ENCODE results near the gene RNASET2.
"Not testable (repeated sequence)": the region's sequence is repeated elsewhere in the genome, so short reads cannot be mapped to it uniquely, and the experiment has no call there.

The RNASET2 gene

DNA sequence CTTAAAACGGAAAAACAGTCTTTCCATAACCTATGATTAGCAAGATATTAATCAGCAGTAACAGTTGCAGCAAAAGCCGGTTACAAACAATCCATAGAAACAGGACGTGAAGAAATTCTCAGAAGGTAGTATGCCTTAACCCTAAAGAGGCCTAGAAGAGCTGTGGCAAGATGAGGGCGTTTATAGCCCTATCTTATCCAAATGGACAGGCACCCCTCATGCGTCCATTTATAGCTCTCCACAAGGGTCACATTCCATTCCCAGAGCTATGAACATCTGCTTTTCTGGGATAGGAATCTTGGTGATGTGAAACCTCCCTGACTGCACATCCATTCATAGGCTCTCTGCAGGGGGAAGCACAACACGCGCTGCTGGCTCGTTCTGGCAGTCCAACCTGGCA lies 40.9 kb downstream of the RNASET2 start:
- H3K27me3 ChIP-seq (ENCODE audit: control insufficient read depth in 1 of 2, insufficient read depth in 2 of 2, low read length in 2 of 2); H3K9ac ChIP-seq (ENCODE audit: low read depth in 1 of 2, low read length in 2 of 2); H3K4me3 ChIP-seq (ENCODE audit: low read depth in 1 of 2, low read length in 2 of 2); H3K9me3 ChIP-seq (ENCODE audit: control insufficient read depth in 1 of 2, low read length in 2 of 2); H3K36me3 ChIP-seq (ENCODE audit: control insufficient read depth in 1 of 2, insufficient read depth in 2 of 2, low read length in 2 of 2); H3K27ac ChIP-seq (ENCODE audit: low read depth, low read length); H3K4me1 ChIP-seq (ENCODE audit: control insufficient read depth in 1 of 2, insufficient read depth in 2 of 2, low read length in 2 of 2): not testable (repeated sequence)

- H3K9ac ChIP-seq (ENCODE audit: low read depth in 1 of 2, low read length in 2 of 2) = not testable (repeated sequence)
Measured at GRCh38 chr6:166914952-166915351, 41.4 kb downstream of the RNASET2 start.

GRCh38 chr6:166911248-166911677 lies 45.1 kb downstream of the RNASET2 start:
- H3K9me3 ChIP-seq (ENCODE audit: control insufficient read depth in 1 of 2, low read length in 2 of 2) = no peaks in the 10 kb centered on the region
- no peak overlapping the region for H3K4me3 ChIP-seq (ENCODE audit: low read depth in 1 of 2, low read length in 2 of 2)
- no peak overlapping the region for H3K9ac ChIP-seq (ENCODE audit: low read depth in 1 of 2, low read length in 2 of 2)
- H3K27ac ChIP-seq (ENCODE audit: low read depth, low read length) = no peak overlapping the region
- no peaks in the 10 kb centered on the region for H3K27me3 ChIP-seq (ENCODE audit: control insufficient read depth in 1 of 2, insufficient read depth in 2 of 2, low read length in 2 of 2)
- H3K36me3 ChIP-seq (ENCODE audit: control insufficient read depth in 1 of 2, insufficient read depth in 2 of 2, low read length in 2 of 2) = peaks cover 0 to 7% of the 10 kb centered on the region in 2 donors
- H3K4me1 ChIP-seq (ENCODE audit: control insufficient read depth in 1 of 2, insufficient read depth in 2 of 2, low read length in 2 of 2) = peaks cover 0 to 7% of the 10 kb centered on the region in 2 donors

More at GRCh38 chr6:166914952-166915351, 41.4 kb downstream of the RNASET2 start:
- H3K4me1 ChIP-seq (ENCODE audit: control insufficient read depth in 1 of 2, insufficient read depth in 2 of 2, low read length in 2 of 2); H3K36me3 ChIP-seq (ENCODE audit: control insufficient read depth in 1 of 2, insufficient read depth in 2 of 2, low read length in 2 of 2); H3K4me3 ChIP-seq (ENCODE audit: low read depth in 1 of 2, low read length in 2 of 2); H3K9me3 ChIP-seq (ENCODE audit: control insufficient read depth in 1 of 2, low read length in 2 of 2); H3K27ac ChIP-seq (ENCODE audit: low read depth, low read length); H3K27me3 ChIP-seq (ENCODE audit: control insufficient read depth in 1 of 2, insufficient read depth in 2 of 2, low read length in 2 of 2): not testable (repeated sequence)

DNA sequence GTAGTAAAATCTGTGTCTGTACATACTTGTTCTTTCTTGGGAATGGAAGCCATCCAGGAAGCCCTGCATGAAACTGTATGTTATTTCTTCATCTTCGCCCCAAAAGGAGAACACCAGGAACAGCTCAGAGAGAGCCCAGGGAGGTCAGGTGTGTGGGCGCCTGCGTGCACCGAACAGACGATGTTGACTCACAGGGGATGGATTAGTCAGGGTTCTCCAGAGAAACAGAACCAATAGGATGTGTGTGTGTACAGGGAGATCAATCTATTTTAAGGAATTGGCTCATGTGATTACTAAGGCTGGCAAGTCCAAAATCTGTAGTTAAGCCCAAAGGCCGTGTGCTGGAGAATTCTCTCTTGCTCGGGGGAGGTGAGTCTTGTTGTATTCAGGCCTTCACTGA lies 45.7 kb downstream of the RNASET2 start:
- Histone ChIP-seq H3K4me1 (ENCODE audit: control insufficient read depth in 1 of 2, insufficient read depth in 2 of 2, low read length in 2 of 2) (peaks cover 0 to 7% of the 10 kb centered on the region in 2 donors), H3K27ac (ENCODE audit: low read depth, low read length) (no peak overlapping the region), H3K4me3 (ENCODE audit: low read depth in 1 of 2, low read length in 2 of 2) (no peak overlapping the region), H3K9ac (ENCODE audit: low read depth in 1 of 2, low read length in 2 of 2) (no peak overlapping the region), H3K9me3 (ENCODE audit: control insufficient read depth in 1 of 2, low read length in 2 of 2) (no peaks in the 10 kb centered on the region), H3K27me3 (ENCODE audit: control insufficient read depth in 1 of 2, insufficient read depth in 2 of 2, low read length in 2 of 2) (no peaks in the 10 kb centered on the region), H3K36me3 (ENCODE audit: control insufficient read depth in 1 of 2, insufficient read depth in 2 of 2, low read length in 2 of 2) (peaks cover 0 to 7% of the 10 kb centered on the region in 2 donors)

GRCh38 chr6:166908811-166909210 lies 47.5 kb downstream of the RNASET2 start:
- Histone ChIP-seq H3K9ac (ENCODE audit: low read depth in 1 of 2, low read length in 2 of 2) (no peak overlapping the region), H3K9me3 (ENCODE audit: control insufficient read depth in 1 of 2, low read length in 2 of 2) (no peaks in the 10 kb centered on the region), H3K36me3 (ENCODE audit: control insufficient read depth in 1 of 2, insufficient read depth in 2 of 2, low read length in 2 of 2) (peaks cover 0 to 7% of the 10 kb centered on the region in 2 donors), H3K27ac (ENCODE audit: low read depth, low read length) (no peak overlapping the region), H3K27me3 (ENCODE audit: control insufficient read depth in 1 of 2, insufficient read depth in 2 of 2, low read length in 2 of 2) (no peaks in the 10 kb centered on the region), H3K4me3 (ENCODE audit: low read depth in 1 of 2, low read length in 2 of 2) (no peak overlapping the region), H3K4me1 (ENCODE audit: control insufficient read depth in 1 of 2, insufficient read depth in 2 of 2, low read length in 2 of 2) (peaks cover 0 to 7% of the 10 kb centered on the region in 2 donors)

DNA sequence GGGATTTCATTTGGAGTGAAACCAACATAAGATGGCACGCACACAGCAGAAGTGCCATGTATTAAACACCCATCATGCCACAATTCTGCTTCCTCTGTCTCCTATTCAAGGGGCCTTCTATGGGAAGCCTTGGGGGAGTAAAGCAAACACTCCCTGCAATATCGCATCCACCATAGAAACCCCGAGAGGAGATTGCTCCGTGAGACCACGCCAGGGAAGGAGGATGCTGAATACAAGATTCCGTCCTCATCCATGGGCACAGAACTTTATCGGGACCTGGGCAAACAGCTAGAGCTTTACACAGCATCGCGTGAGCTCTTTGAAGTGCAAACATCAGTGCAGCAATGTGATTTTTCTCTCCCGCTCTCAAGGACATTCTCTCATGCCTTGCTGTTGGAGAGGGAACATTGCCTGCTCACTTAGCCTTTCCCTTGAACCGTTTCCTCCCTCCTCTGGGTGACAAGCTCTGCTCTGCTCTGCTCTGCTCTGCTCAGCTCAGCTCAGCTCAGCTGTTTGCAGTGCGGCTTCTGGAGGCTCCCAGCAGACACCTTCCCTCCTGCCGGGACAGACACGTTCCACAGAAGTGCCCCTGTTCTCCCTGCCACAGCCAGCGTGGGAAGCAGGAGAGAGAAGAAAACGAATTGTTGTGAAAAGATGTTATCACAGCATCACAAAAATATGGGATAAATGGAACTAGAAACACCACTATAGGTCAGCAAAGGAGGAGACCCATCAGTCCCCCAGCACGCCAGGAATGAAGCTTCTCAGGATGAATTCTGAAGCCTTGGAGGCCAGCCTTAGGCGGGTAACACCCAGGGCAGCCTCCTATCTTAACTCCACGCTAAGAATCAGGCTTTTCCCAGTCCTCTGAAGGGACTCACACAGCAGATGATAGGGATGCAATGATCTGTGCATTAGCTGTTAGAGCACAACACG lies 48.2 kb downstream of the RNASET2 start:
- Histone ChIP-seq H3K27ac (ENCODE audit: low read depth, low read length) (no peak overlapping the region), H3K9me3 (ENCODE audit: control insufficient read depth in 1 of 2, low read length in 2 of 2) (no peaks in the 10 kb centered on the region), H3K9ac (ENCODE audit: low read depth in 1 of 2, low read length in 2 of 2) (no peak overlapping the region), H3K36me3 (ENCODE audit: control insufficient read depth in 1 of 2, insufficient read depth in 2 of 2, low read length in 2 of 2) (peaks cover 0 to 7% of the 10 kb centered on the region in 2 donors), H3K4me1 (ENCODE audit: control insufficient read depth in 1 of 2, insufficient read depth in 2 of 2, low read length in 2 of 2) (peaks cover 0 to 7% of the 10 kb centered on the region in 2 donors), H3K4me3 (ENCODE audit: low read depth in 1 of 2, low read length in 2 of 2) (no peak overlapping the region), H3K27me3 (ENCODE audit: control insufficient read depth in 1 of 2, insufficient read depth in 2 of 2, low read length in 2 of 2) (no peaks in the 10 kb centered on the region)

DNA sequence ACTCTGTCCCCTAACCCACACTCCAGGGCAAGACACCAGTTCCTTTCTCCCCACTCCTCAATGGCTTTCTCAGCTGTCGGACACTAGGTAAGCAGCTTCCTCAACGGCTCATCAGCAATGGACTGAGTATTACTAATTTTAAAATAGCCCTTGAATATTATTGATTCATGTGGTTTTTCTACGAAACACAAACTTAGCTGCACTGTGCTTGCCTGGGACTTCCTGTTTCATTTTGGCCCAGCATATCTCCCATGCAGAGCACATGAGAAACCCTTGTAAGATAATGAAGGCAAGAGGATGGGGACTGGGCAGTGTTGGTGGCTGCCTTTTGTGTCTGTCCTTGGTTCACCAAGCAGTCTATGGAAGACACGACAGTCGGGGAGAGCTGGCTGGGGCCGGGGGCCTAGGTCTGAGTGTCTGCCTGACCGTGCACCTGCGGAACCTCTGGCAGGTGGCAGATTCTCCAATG lies 48.9 kb downstream of the RNASET2 start:
- Histone ChIP-seq H3K9ac (ENCODE audit: low read depth in 1 of 2, low read length in 2 of 2) (no peak overlapping the region), H3K27ac (ENCODE audit: low read depth, low read length) (no peak overlapping the region), H3K36me3 (ENCODE audit: control insufficient read depth in 1 of 2, insufficient read depth in 2 of 2, low read length in 2 of 2) (peaks cover 0 to under 1% of the 10 kb centered on the region in 2 donors), H3K27me3 (ENCODE audit: control insufficient read depth in 1 of 2, insufficient read depth in 2 of 2, low read length in 2 of 2) (no peaks in the 10 kb centered on the region), H3K4me3 (ENCODE audit: low read depth in 1 of 2, low read length in 2 of 2) (no peak overlapping the region), H3K4me1 (ENCODE audit: control insufficient read depth in 1 of 2, insufficient read depth in 2 of 2, low read length in 2 of 2) (peaks cover 0 to 7% of the 10 kb centered on the region in 2 donors), H3K9me3 (ENCODE audit: control insufficient read depth in 1 of 2, low read length in 2 of 2) (no peaks in the 10 kb centered on the region)

DNA sequence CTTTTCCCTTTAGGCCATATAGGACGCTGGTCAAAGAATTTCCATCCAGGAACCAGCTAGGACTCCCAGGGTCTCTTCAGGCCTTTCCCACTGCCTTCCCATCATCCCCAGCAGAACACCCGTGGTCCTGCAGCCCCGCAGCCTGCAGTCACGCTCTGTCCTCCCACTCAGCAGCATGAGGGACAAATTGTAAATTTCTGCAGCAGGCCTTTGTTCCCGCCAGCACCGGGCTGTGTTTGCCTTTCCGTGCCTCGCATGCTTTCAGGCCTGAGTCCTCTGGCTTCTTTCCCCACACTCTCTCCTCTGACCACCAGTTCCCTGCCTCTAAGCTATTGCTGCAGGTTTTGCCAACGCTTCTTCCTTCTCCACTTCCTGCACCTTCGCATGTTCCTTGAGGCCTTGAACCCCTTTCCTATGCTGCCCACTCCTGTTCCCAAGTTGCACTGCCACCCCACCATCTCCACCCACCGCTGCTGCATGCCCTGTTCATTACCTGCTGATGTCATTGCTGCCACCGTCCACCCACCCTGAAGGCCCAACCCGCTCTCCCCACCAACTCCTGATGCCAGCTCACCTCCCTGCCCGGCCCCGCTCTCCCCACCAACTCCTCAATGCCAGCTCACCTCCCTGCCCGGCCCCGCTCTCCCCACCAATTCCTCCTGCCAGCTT lies 49.8 kb downstream of the RNASET2 start:
- Histone ChIP-seq H3K9ac (ENCODE audit: low read depth in 1 of 2, low read length in 2 of 2) (no peak overlapping the region), H3K27me3 (ENCODE audit: control insufficient read depth in 1 of 2, insufficient read depth in 2 of 2, low read length in 2 of 2) (no peaks in the 10 kb centered on the region), H3K9me3 (ENCODE audit: control insufficient read depth in 1 of 2, low read length in 2 of 2) (no peaks in the 10 kb centered on the region), H3K4me1 (ENCODE audit: control insufficient read depth in 1 of 2, insufficient read depth in 2 of 2, low read length in 2 of 2) (peaks cover 0 to 7% of the 10 kb centered on the region in 2 donors), H3K4me3 (ENCODE audit: low read depth in 1 of 2, low read length in 2 of 2) (no peak overlapping the region), H3K27ac (ENCODE audit: low read depth, low read length) (no peak overlapping the region), H3K36me3 (ENCODE audit: control insufficient read depth in 1 of 2, insufficient read depth in 2 of 2, low read length in 2 of 2) (no peaks in the 10 kb centered on the region)

- peaks cover 0 to 7% of the 10 kb centered on the region in 2 donors for H3K4me1 ChIP-seq (ENCODE audit: control insufficient read depth in 1 of 2, insufficient read depth in 2 of 2, low read length in 2 of 2)
- no peak overlapping the region for H3K27ac ChIP-seq (ENCODE audit: low read depth, low read length)
Measured at GRCh38 chr6:166905505-166906134, 50.7 kb downstream of the RNASET2 start.

GRCh38 chr6:166905013-166905412 lies 51.3 kb downstream of the RNASET2 start:
- Histone ChIP-seq H3K27me3 (ENCODE audit: control insufficient read depth in 1 of 2, insufficient read depth in 2 of 2, low read length in 2 of 2) (no peaks in the 10 kb centered on the region), H3K27ac (ENCODE audit: low read depth, low read length) (no peak overlapping the region), H3K9ac (ENCODE audit: low read depth in 1 of 2, low read length in 2 of 2) (no peak overlapping the region), H3K36me3 (ENCODE audit: control insufficient read depth in 1 of 2, insufficient read depth in 2 of 2, low read length in 2 of 2) (no peaks in the 10 kb centered on the region), H3K4me3 (ENCODE audit: low read depth in 1 of 2, low read length in 2 of 2) (no peak overlapping the region), H3K4me1 (ENCODE audit: control insufficient read depth in 1 of 2, insufficient read depth in 2 of 2, low read length in 2 of 2) (peaks cover 0 to 7% of the 10 kb centered on the region in 2 donors), H3K9me3 (ENCODE audit: control insufficient read depth in 1 of 2, low read length in 2 of 2) (no peaks in the 10 kb centered on the region)

More at GRCh38 chr6:166905505-166906134, 50.7 kb downstream of the RNASET2 start:
- Histone ChIP-seq H3K9me3 (ENCODE audit: control insufficient read depth in 1 of 2, low read length in 2 of 2) (no peaks in the 10 kb centered on the region), H3K9ac (ENCODE audit: low read depth in 1 of 2, low read length in 2 of 2) (no peak overlapping the region), H3K4me3 (ENCODE audit: low read depth in 1 of 2, low read length in 2 of 2) (no peak overlapping the region), H3K27me3 (ENCODE audit: control insufficient read depth in 1 of 2, insufficient read depth in 2 of 2, low read length in 2 of 2) (no peaks in the 10 kb centered on the region), H3K36me3 (ENCODE audit: control insufficient read depth in 1 of 2, insufficient read depth in 2 of 2, low read length in 2 of 2) (no peaks in the 10 kb centered on the region)
